Mesendoderm (in vitro differentiated cells): ENCODE results near the gene SEMA4C.

Experiments
- DNase-seq: peaks from one replicate; pipeline ENCODE4 v3.0.0; 2013
- H2AK5ac ChIP-seq: 2 replicates; pipeline ENCODE4 v1.6.1; 2013; ENCODE audit warnings: low read length, inconsistent platforms
- H2BK120ac ChIP-seq: 2 replicates; pipeline ENCODE4 v1.6.1; 2013; ENCODE audit warnings: low read depth, mild to moderate bottlenecking, low read length, moderate library complexity, mixed read lengths
- H2BK15ac ChIP-seq: replicated peaks from 2 replicates; pipeline ENCODE4 v1.6.1; 2013; ENCODE audit warnings: low read depth, mild to moderate bottlenecking, moderate library complexity
- H2BK5ac ChIP-seq: 2 replicates; pipeline ENCODE4 v1.6.1; 2013; ENCODE audit warnings: low read length, inconsistent platforms
- H3K18ac ChIP-seq: 2 replicates; pipeline ENCODE4 v1.6.1; 2013; ENCODE audit warnings: mild to moderate bottlenecking, low read length, mixed read lengths
- H3K23ac ChIP-seq: one replicate; pipeline ENCODE4 v1.6.1; 2013; ENCODE audit warnings: low read length
- H3K27ac ChIP-seq: 2 replicates; pipeline ENCODE4 v1.5.1; 2013; ENCODE audit warnings: low read depth, mild to moderate bottlenecking, inconsistent platforms, low read length, moderate library complexity
- H3K27me3 ChIP-seq: 2 replicates; pipeline ENCODE4 v1.6.1; 2013; ENCODE audit warnings: low read length, control low read depth, mild to moderate bottlenecking, inconsistent platforms; ENCODE audit not compliant: insufficient read depth, poor library complexity
- H3K36me3 ChIP-seq: 2 replicates; pipeline ENCODE4 v1.6.1; 2013; ENCODE audit warnings: low read length, inconsistent platforms; ENCODE audit not compliant: control insufficient read depth, insufficient read depth
- H3K4ac ChIP-seq: one replicate; pipeline ENCODE4 v1.6.1; 2013; ENCODE audit warnings: low read depth, mild to moderate bottlenecking, low read length, moderate library complexity
- H3K4me1 ChIP-seq: 2 replicates; pipeline ENCODE4 v1.6.1; 2013; ENCODE audit warnings: low read depth, low read length, inconsistent platforms; ENCODE audit not compliant: control insufficient read depth
- H3K4me2 ChIP-seq: 2 replicates; pipeline ENCODE4 v1.6.1; 2013; ENCODE audit warnings: low read length
- H3K4me3 ChIP-seq: 2 replicates; pipeline ENCODE4 v1.5.1; 2013; ENCODE audit warnings: mild to moderate bottlenecking, low read length
- H3K56ac ChIP-seq: one replicate; pipeline ENCODE4 v1.6.1; 2013; ENCODE audit warnings: low read length
- H3K79me1 ChIP-seq: 2 replicates; pipeline ENCODE4 v1.6.1; 2013; ENCODE audit warnings: low read length, inconsistent platforms
- H3K79me2 ChIP-seq: 2 replicates; pipeline ENCODE4 v1.6.1; 2013; ENCODE audit warnings: mild to moderate bottlenecking, low read length; ENCODE audit not compliant: control insufficient read depth, insufficient read depth
- H3K9ac ChIP-seq: 2 replicates; pipeline ENCODE4 v1.6.1; 2013; ENCODE audit warnings: low read length, inconsistent platforms
- H4K5ac ChIP-seq: one replicate; pipeline ENCODE4 v1.6.1; 2013; ENCODE audit warnings: low read length
- H4K8ac ChIP-seq: one replicate; pipeline ENCODE4 v1.6.1; 2013; ENCODE audit warnings: low read depth, mild to moderate bottlenecking, control low read depth, low read length, moderate library complexity
- WGBS: extraction: QIAGEN DNeasy Blood & Tissue Kit; methylation state at CpG from one replicate; pipeline ENCODE4 v1.1.7; 2013; ENCODE audit warnings: low lambda C conversion rate, missing lambda C conversion rate; ENCODE audit not compliant: insufficient coverage; ENCODE audit errors: extremely low coverage; 5-methylcytosine and 5-hydroxymethylcytosine counted together

Gene SEMA4C

GRCh38 chr2:96866586-96866985 is 3.3 kb downstream of the SEMA4C start:
- H3K79me1 ChIP-seq, result peaks cover 29% of the 10 kb centered on the region
- H3K4me1 ChIP-seq, result peaks cover 8% of the 10 kb centered on the region
- no peak overlapping the region for H2AK5ac ChIP-seq
- DNase-seq, result no peak
- H3K79me2 ChIP-seq, result peaks cover 32% of the 10 kb centered on the region
- H3K27ac ChIP-seq, result no peak overlapping the region
- no peak overlapping the region for H3K4me2 ChIP-seq
- H3K23ac ChIP-seq, result no peak overlapping the region
- H3K9ac ChIP-seq, result peak overlapping the region; percentile 99
- H4K5ac ChIP-seq, result no peak overlapping the region
- H4K8ac ChIP-seq, result no peak overlapping the region
- no peak overlapping the region for H2BK15ac ChIP-seq
- H3K18ac ChIP-seq, result no peak overlapping the region
- peaks cover 31% of the 10 kb centered on the region for H3K36me3 ChIP-seq
- no peaks in the 10 kb centered on the region for H3K27me3 ChIP-seq
- no peak overlapping the region for H2BK5ac ChIP-seq
- H2BK120ac ChIP-seq, result no peak overlapping the region
- no CpG with 5 or more reads among the region's 8 CpGs for WGBS
- H3K4ac ChIP-seq, result no peak overlapping the region
- H3K4me3 ChIP-seq, result no peak overlapping the region
- peak overlapping the region; percentile 60 for H3K56ac ChIP-seq

GRCh38 chr2:96866149-96866548 is 3.7 kb downstream of the SEMA4C start:
- no peak overlapping the region for H2AK5ac ChIP-seq
- H2BK5ac ChIP-seq, result no peak overlapping the region
- H3K27me3 ChIP-seq, result no peaks in the 10 kb centered on the region
- H3K4me2 ChIP-seq, result no peak overlapping the region
- H3K4ac ChIP-seq, result no peak overlapping the region
- peaks cover 35% of the 10 kb centered on the region for H3K36me3 ChIP-seq
- peaks cover 29% of the 10 kb centered on the region for H3K79me1 ChIP-seq
- no peak overlapping the region for H4K8ac ChIP-seq
- H3K56ac ChIP-seq, result no peak overlapping the region
- H2BK15ac ChIP-seq, result no peak overlapping the region
- no CpG with 5 or more reads among the region's 14 CpGs for WGBS
- no peak overlapping the region for H3K23ac ChIP-seq
- no peak overlapping the region for H4K5ac ChIP-seq
- H3K4me1 ChIP-seq, result peaks cover 8% of the 10 kb centered on the region
- no peak overlapping the region for H3K27ac ChIP-seq
- no peak overlapping the region for H3K4me3 ChIP-seq
- H3K79me2 ChIP-seq, result peaks cover 32% of the 10 kb centered on the region
- DNase-seq, result no peak
- H2BK120ac ChIP-seq, result no peak overlapping the region
- H3K18ac ChIP-seq, result no peak overlapping the region
- no peak overlapping the region for H3K9ac ChIP-seq

GRCh38 chr2:96865654-96866053 is 4.2 kb downstream of the SEMA4C start:
- no peak overlapping the region for H3K4me2 ChIP-seq
- H3K23ac ChIP-seq, result no peak overlapping the region
- peaks cover 36% of the 10 kb centered on the region for H3K36me3 ChIP-seq
- peaks cover 32% of the 10 kb centered on the region for H3K79me2 ChIP-seq
- no peak overlapping the region for H2AK5ac ChIP-seq
- no peak overlapping the region for H3K27ac ChIP-seq
- no CpG with 5 or more reads among the region's 16 CpGs for WGBS
- H3K79me1 ChIP-seq, result peaks cover 29% of the 10 kb centered on the region
- H3K18ac ChIP-seq, result no peak overlapping the region
- H3K4ac ChIP-seq, result no peak overlapping the region
- H3K56ac ChIP-seq, result no peak overlapping the region
- no peak overlapping the region for H3K4me3 ChIP-seq
- no peak overlapping the region for H3K9ac ChIP-seq
- no peaks in the 10 kb centered on the region for H3K27me3 ChIP-seq
- DNase-seq, result no peak
- H4K5ac ChIP-seq, result no peak overlapping the region
- H3K4me1 ChIP-seq, result peaks cover 6% of the 10 kb centered on the region
- no peak overlapping the region for H4K8ac ChIP-seq
- no peak overlapping the region for H2BK120ac ChIP-seq
- H2BK15ac ChIP-seq, result no peak overlapping the region
- H2BK5ac ChIP-seq, result no peak overlapping the region

GRCh38 chr2:96864343-96865091 is 5.4 kb downstream of the SEMA4C start:
- Histone ChIP-seq H3K18ac (no peak overlapping the region), H3K27ac (no peak overlapping the region), H2BK120ac (no peak overlapping the region), H3K27me3 (no peaks in the 10 kb centered on the region), H3K79me1 (peaks cover 29% of the 10 kb centered on the region), H2BK5ac (no peak overlapping the region), H2AK5ac (no peak overlapping the region), H3K4ac (no peak overlapping the region), H3K79me2 (peaks cover 32% of the 10 kb centered on the region), H4K8ac (no peak overlapping the region), H4K5ac (no peak overlapping the region), H3K4me2 (no peak overlapping the region), H3K23ac (no peak overlapping the region), H3K56ac (no peak overlapping the region), H3K36me3 (peaks cover 38% of the 10 kb centered on the region), H3K9ac (no peak overlapping the region), H3K4me3 (no peak overlapping the region), H2BK15ac (no peak overlapping the region), H3K4me1 (peaks cover 3% of the 10 kb centered on the region)
- no CpG with 5 or more reads among the region's 25 CpGs for WGBS
- no peak for DNase-seq

- peaks cover 38% of the 10 kb centered on the region for H3K36me3 ChIP-seq
- H3K4me2 ChIP-seq, result no peak overlapping the region
- H3K9ac ChIP-seq, result no peak overlapping the region
- no peak overlapping the region for H3K4ac ChIP-seq
- H2AK5ac ChIP-seq, result no peak overlapping the region
- H3K56ac ChIP-seq, result no peak overlapping the region
- peaks cover 5% of the 10 kb centered on the region for H3K4me1 ChIP-seq
- no peak overlapping the region for H3K27ac ChIP-seq
- no peak overlapping the region for H4K8ac ChIP-seq
- H2BK5ac ChIP-seq, result no peak overlapping the region
- no peak for DNase-seq
- no peak overlapping the region for H3K23ac ChIP-seq
- H4K5ac ChIP-seq, result no peak overlapping the region
- H2BK120ac ChIP-seq, result no peak overlapping the region
- no peak overlapping the region for H2BK15ac ChIP-seq
- peaks cover 29% of the 10 kb centered on the region for H3K79me1 ChIP-seq
- H3K4me3 ChIP-seq, result no peak overlapping the region
- H3K27me3 ChIP-seq, result no peaks in the 10 kb centered on the region
- WGBS, result no CpG with 5 or more reads among the region's 19 CpGs
- H3K79me2 ChIP-seq, result peaks cover 31% of the 10 kb centered on the region
- H3K18ac ChIP-seq, result no peak overlapping the region
Observed at GRCh38 chr2:96863575-96864342, 6.1 kb downstream of the SEMA4C start.
